GM12878 (cell line): ENCODE results near the gene OPCML. TPM values are rescaled to one million over a fixed set of nuclear protein-coding genes. Genes with fewer than 3 reads are reported as not detected.

Experiments used
- ATAC-seq: fragments of 200-7000 bp; cut with Tn5 transposase; 3 replicates; pipeline ENCODE4 v1.9.1; 2020; ENCODE audit warnings: mild to moderate bottlenecking, moderate library complexity
- BruUV-seq: library from RNA; stranded (reverse); fragments of 400-500 nt; replicated peaks from 2 replicates; lab custom pipeline; 2021; lab: Mats Ljungman, UMichigan
- CTCF ChIA-PET: fragments of 300-600 bp; sonication (Branson Sonifier 250); formaldehyde crosslinking; extraction: SDS; loops from one replicate; lab custom pipeline; 2021; ENCODE audit warnings: inconsistent platforms; lab: Yijun Ruan, JAX
- POLR2A ChIA-PET: fragments of 350-600 bp; formaldehyde crosslinking; extraction: SDS; loops from one replicate; lab custom pipeline; 2021; ENCODE audit warnings: inconsistent platforms; lab: Charles Lee
- RAD21 ChIA-PET: fragments of 300-600 bp; sonication (Branson Sonifier 250); formaldehyde crosslinking; loops from one replicate; lab custom pipeline; 2023; ENCODE audit warnings: antibody characterized with exemption; ENCODE audit not compliant: unreplicated experiment; lab: Charles Lee
- SMC1A ChIA-PET: fragments of 300-600 bp; sonication (Branson Sonifier 250); formaldehyde crosslinking; loops from one replicate; lab custom pipeline; 2023; ENCODE audit not compliant: unreplicated experiment, uncharacterized antibody; lab: Charles Lee
- DNase-seq: peaks from one replicate; pipeline ENCODE4 v3.0.0-alpha.2; 2011; ENCODE audit warnings: low read depth, low spot score
- FAIRE-seq: peaks from 3 replicates; lab custom pipeline; 2011; peaks lifted over from hg19 to GRCh38; lab: Jason Lieb, UNC
- H2AFZ ChIP-seq: 2 replicates; pipeline ENCODE4 v1.6.0; 2011; ENCODE audit warnings: low read depth, low read length, control low read depth; ENCODE audit not compliant: control insufficient read depth
- H3K27ac ChIP-seq: 2 replicates; pipeline ENCODE4 v1.5.1; 2011; ENCODE audit warnings: control low read depth; ENCODE audit not compliant: control insufficient read depth, insufficient read depth
- H3K27me3 ChIP-seq, 2 experiments: replicated peaks in 1 of 2; 2 replicates each; pipeline versions ENCODE4 v1.6.0 to v1.6.1; 2011; ENCODE audit warnings: low read length in 1 of 2; ENCODE audit not compliant: control insufficient read depth in 2 of 2, insufficient read depth in 2 of 2
- H3K36me3 ChIP-seq, 2 experiments: 2 replicates each; pipeline ENCODE4 v1.5.1; 2011; ENCODE audit warnings: low read length in 1 of 2; ENCODE audit not compliant: control insufficient read depth in 2 of 2, insufficient read depth in 2 of 2
- H3K4me1 ChIP-seq: 2 replicates; pipeline ENCODE4 v1.6.1; 2011; ENCODE audit warnings: mild to moderate bottlenecking, low read length, moderate library complexity, mixed read lengths; ENCODE audit not compliant: control insufficient read depth, insufficient read depth
- H3K4me2 ChIP-seq: 2 replicates; pipeline ENCODE4 v1.6.0; 2011; ENCODE audit warnings: control low read depth; ENCODE audit not compliant: control insufficient read depth, insufficient read depth
- H3K4me3 ChIP-seq: fragments of 200-600 bp; sonication (generic); 2 replicates; pipeline ENCODE4 v1.5.1; 2016
- H3K79me2 ChIP-seq: 2 replicates; pipeline ENCODE4 v1.6.0; 2011; ENCODE audit warnings: low read length; ENCODE audit not compliant: control insufficient read depth, insufficient read depth
- H3K9ac ChIP-seq: 2 replicates; pipeline ENCODE4 v1.8.0; 2011; ENCODE audit warnings: low read length, control low read depth, mixed read lengths; ENCODE audit not compliant: control insufficient read depth, insufficient read depth
- H3K9me3 ChIP-seq: replicated peaks from 3 replicates; pipeline ENCODE4 v1.5.1; 2011; ENCODE audit warnings: mild to moderate bottlenecking, low read length; ENCODE audit not compliant: control insufficient read depth, insufficient read depth
- H4K20me1 ChIP-seq: 2 replicates; pipeline ENCODE4 v1.6.0; 2011; ENCODE audit not compliant: control insufficient read depth, insufficient read depth
- BCL11A ChIP-seq: IDR thresholded peaks from 2 replicates; pipeline ENCODE4 v1.6.1; 2011; ENCODE audit warnings: low read depth, low read length
- CBX5 ChIP-seq: sonication (generic); IDR thresholded peaks from 2 replicates; pipeline ENCODE4 v1.6.1; 2016; ENCODE audit warnings: low read depth, moderate library complexity, mild to moderate bottlenecking, inconsistent platforms
- GABPA ChIP-seq: IDR thresholded peaks from 2 replicates; pipeline ENCODE4 v1.6.1; 2014; ENCODE audit warnings: antibody characterized with exemption, low read depth, mild to moderate bottlenecking, inconsistent platforms
- NFXL1 ChIP-seq: fragments of 450-650 bp; IDR thresholded peaks from 2 replicates; pipeline ENCODE4 v1.6.1; 2017; ENCODE audit warnings: antibody characterized with exemption, mild to moderate bottlenecking, borderline replicate concordance
- NR2C2 ChIP-seq: IDR thresholded peaks from 2 replicates; pipeline ENCODE4 v1.6.1; 2011; ENCODE audit warnings: borderline replicate concordance, low read depth; ENCODE audit not compliant: control insufficient read depth, insufficient read length
- PAX5 ChIP-seq: IDR thresholded peaks from 2 replicates; pipeline ENCODE4 v1.6.1; 2011; ENCODE audit warnings: low read depth, low read length, borderline replicate concordance
- SMARCA5 ChIP-seq: fragments of 450-650 bp; IDR thresholded peaks from 2 replicates; pipeline ENCODE4 v1.6.1; 2017; ENCODE audit warnings: mild to moderate bottlenecking
- TCF7 ChIP-seq: IDR thresholded peaks from 2 replicates; pipeline ENCODE4 v1.6.1; 2014; ENCODE audit warnings: antibody characterized with exemption, borderline replicate concordance
- USF1 ChIP-seq: IDR thresholded peaks from 2 replicates; pipeline ENCODE4 v1.6.1; 2011; ENCODE audit warnings: borderline replicate concordance, low read depth, mild to moderate bottlenecking, moderate library complexity, mixed read lengths, low read length; ENCODE audit not compliant: insufficient read depth; ENCODE audit errors: extremely low read length
- WGBS: methylation state at CpG from one replicate; pipeline ENCODE4 v1.1.6; 2016; ENCODE audit warnings: low lambda C conversion rate; ENCODE audit not compliant: insufficient replicate concordance, insufficient coverage; ENCODE audit errors: missing lambda C conversion rate; 5-methylcytosine and 5-hydroxymethylcytosine counted together
- in situ Hi-C: fragments of 300-500 bp; cut with MboI; formaldehyde crosslinking; loops from 9 replicates; pipeline ENCODE4 v1.14.3; 2018; ENCODE audit warnings: mixed read lengths
- intact Hi-C: fragments of 100-400 bp; cut with micrococcal nuclease; formaldehyde crosslinking; loops from one replicate; pipeline ENCODE4 v1.14.2; 2022; ENCODE audit not compliant: unreplicated experiment
- polyA plus RNA-seq, 11 experiments: library from polyadenylated mRNA; depleted of rRNA in 4 of 11; unstranded in 6 of 11; stranded (reverse) in 5 of 11; fragments of >200 nt; fragmentation: Nextera tagmentation in 4 of 11; fragmentation: Illumina TruSeq in 1 of 11; extraction: Ambion mirVana in 4 of 11; extraction: Trizol in 1 of 11; gene quantifications; 1 replicate in 1 of 11; 2 replicates in 10 of 11; pipeline versions ENCODE4 v1.2.1 to v1.2.3, GENCODE V29; 2011 to 2016; ENCODE audit warnings: inconsistent platforms in 2 of 11, missing spikeins in 2 of 11, low read depth in 1 of 11
- total RNA-seq, 4 experiments: library from RNA; depleted of rRNA in 3 of 4; stranded (reverse); fragments of >200 nt in 3 of 4; fragmentation: Illumina TruSeq in 1 of 4; extraction: Trizol in 1 of 4; gene quantifications; 2 replicates each; pipeline versions ENCODE4 v1.2.1 to v1.2.3, GENCODE V29; 2013 to 2021

Gene OPCML
- total and polyA plus RNA-seq, 10 of the 15 experiments (the other 5 are each of a cell fraction or from before 2014, with no cell fraction given) = 0.84 TPM; not detected in 9

- WGBS = 9% methylated on average over 1 of the region's 1 CpG
- Histone ChIP-seq H4K20me1 (no peaks in the 10 kb centered on the region), H3K79me2 (no peaks in the 10 kb centered on the region), H3K27ac (no peak overlapping the region), H3K9ac (no peak overlapping the region), H3K36me3 (no peaks in the 10 kb centered on the region), H2AFZ (no peak overlapping the region), H3K9me3 (no peaks in the 10 kb centered on the region), H3K4me3 (no peak overlapping the region), H3K27me3 (no peaks in the 10 kb centered on the region), H3K4me1 (no peaks in the 10 kb centered on the region), H3K4me2 (no peak overlapping the region)
- no TSS peak for BruUV-seq
- ATAC-seq (no peak), DNase-seq (no peak), FAIRE-seq (no peak)
- in situ Hi-C loops (no loop called here), intact Hi-C loops (no loop called here)
- ChIA-PET SMC1A (no interaction called here), POLR2A (interaction anchor here (0.6 kb wide), 1 partner anchor 9 kb away, joined by 3 read pairs; no protein-coding TSS in a partner anchor), RAD21 (no interaction called here), CTCF (interaction anchor here (0.6 kb wide), 1 partner anchor 1045 kb away, joined by 3 read pairs; no protein-coding TSS in a partner anchor)
- TF ChIP-seq PAX5 (no peak), NR2C2 (no peak), NFXL1 (no peak), GABPA (no peak), BCL11A (no peak), USF1 (no peak), CBX5 (no peak), TCF7 (no peak), SMARCA5 (no peak)
Measured at GRCh38 chr11:133441964-133442660, 90.2 kb downstream of the OPCML start.
